SU-DHL-6 (cell line): ENCODE results near the gene CNOT11.

Experiments
- H2AFZ ChIP-seq: fragments of 200-600 bp; sonication (generic); 2 replicates; pipeline ENCODE4 v1.6.1; 2014; ENCODE audit warnings: low read depth, mild to moderate bottlenecking, moderate library complexity, mixed read lengths, antibody characterized with exemption, low read length; ENCODE audit not compliant: severe bottlenecking
- H3F3A ChIP-seq: fragments of 200-600 bp; shearing (Covaris generic); 2 replicates; pipeline ENCODE4 v1.6.0; 2016; ENCODE audit warnings: antibody characterized with exemption, mild to moderate bottlenecking; ENCODE audit not compliant: insufficient read depth
- H3K27ac ChIP-seq: fragments of 200-600 bp; sonication (generic); 2 replicates; pipeline ENCODE4 v1.5.1; 2016; ENCODE audit warnings: low read depth, mild to moderate bottlenecking, low read length, moderate library complexity, mixed read lengths
- H3K27me3 ChIP-seq: fragments of 200-600 bp; sonication (generic), shearing (Covaris generic); 2 replicates; pipeline ENCODE4 v1.6.0; 2014; ENCODE audit warnings: mild to moderate bottlenecking, low read length
- H3K36me3 ChIP-seq: fragments of 200-600 bp; sonication (generic); 2 replicates; pipeline ENCODE4 v1.6.1; 2014; ENCODE audit warnings: mild to moderate bottlenecking, low read length, mixed read lengths
- H3K4me2 ChIP-seq: fragments of 300-600, 200-600 bp; shearing (Covaris generic), sonication (generic); 2 replicates; pipeline ENCODE4 v1.6.0; 2014; ENCODE audit warnings: low read length, low read depth, mild to moderate bottlenecking; ENCODE audit not compliant: poor library complexity, severe bottlenecking
- H3K4me3 ChIP-seq: fragments of 200-600 bp; sonication (generic); 2 replicates; pipeline ENCODE4 v1.5.1; 2014; ENCODE audit warnings: antibody characterized with exemption, low read length, mild to moderate bottlenecking, mixed read lengths; ENCODE audit not compliant: insufficient read depth, poor library complexity, severe bottlenecking
- H3K79me2 ChIP-seq: fragments of 200-600 bp; sonication (generic); 2 replicates; pipeline ENCODE4 v1.6.1; 2014; ENCODE audit warnings: mild to moderate bottlenecking, low read length, moderate library complexity; ENCODE audit not compliant: insufficient read depth
- H3K9ac ChIP-seq: fragments of 200-600 bp; sonication (generic); 2 replicates; pipeline ENCODE4 v1.7.0; 2014; ENCODE audit warnings: mild to moderate bottlenecking, low read length
- H3K9me2 ChIP-seq: fragments of 200-600 bp; sonication (generic); replicated peaks from 2 replicates; pipeline ENCODE4 v1.6.1; 2014; ENCODE audit warnings: low read length; ENCODE audit not compliant: insufficient read depth
- H3K9me3 ChIP-seq: fragments of 200-600 bp; sonication (generic); 2 replicates; pipeline ENCODE4 v1.6.1; 2014; ENCODE audit warnings: low read length, mixed read lengths; ENCODE audit not compliant: insufficient read depth
- H4K20me1 ChIP-seq: fragments of 200-600 bp; sonication (generic); 2 replicates; pipeline ENCODE4 v1.6.1; 2014; ENCODE audit warnings: low read depth, mild to moderate bottlenecking, antibody characterized with exemption, low read length, moderate library complexity, mixed read lengths
- CTCF ChIP-seq: fragments of 200-600 bp; sonication (generic); IDR thresholded peaks from one replicate; pipeline ENCODE4 v1.5.1; 2017; ENCODE audit warnings: antibody characterized with exemption, mild to moderate bottlenecking, low read length, moderate library complexity; ENCODE audit not compliant: insufficient read depth, poor library complexity, severe bottlenecking
- EZH2phosphoT487 ChIP-seq: fragments of 200-600 bp; sonication (generic), shearing (Covaris generic); conservative IDR thresholded peaks from 2 replicates; pipeline ENCODE4 v1.6.1; 2018; ENCODE audit warnings: mild to moderate bottlenecking, antibody characterized with exemption, low read length, moderate library complexity, mixed read lengths

Gene CNOT11

DNA sequence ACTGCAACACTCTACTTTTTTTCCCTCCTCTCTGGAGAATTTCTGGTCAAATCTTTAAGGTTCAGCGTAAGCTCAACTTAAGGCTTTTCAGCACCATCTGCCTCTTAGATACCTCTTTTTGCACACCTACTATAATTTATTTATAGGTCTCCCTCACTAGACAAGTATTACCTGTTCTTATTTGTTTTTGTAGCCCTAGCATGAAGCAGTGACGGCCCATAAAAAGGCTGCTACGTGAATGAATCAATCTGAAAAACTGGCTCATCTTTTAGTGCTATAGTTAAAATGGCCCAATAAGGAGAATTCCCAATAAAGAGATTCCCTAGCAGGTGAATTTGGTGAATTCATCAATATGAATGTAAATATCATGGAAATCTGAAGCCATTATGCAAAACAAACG lies 49.3 kb downstream of the CNOT11 start:
- Histone ChIP-seq H3K27me3 (no peaks in the 10 kb centered on the region), H3F3A (0 out of 2 replicates have a peak, but pooled peaks cover 5% of the 10 kb centered on the region), H3K79me2 (peaks cover 23% of the 10 kb centered on the region), H3K4me2 (no peak overlapping the region), H3K9ac (no peak overlapping the region), H3K27ac (no peak overlapping the region), H3K9me2 (no peaks in the 10 kb centered on the region), H3K9me3 (no peaks in the 10 kb centered on the region), H2AFZ (no peak overlapping the region), H3K4me3 (no peak overlapping the region), H4K20me1 (no peaks in the 10 kb centered on the region), H3K36me3 (no peaks in the 10 kb centered on the region)
- TF ChIP-seq CTCF, result no peak

- Histone ChIP-seq H3K9me3 (no peaks in the 10 kb centered on the region), H3K27ac (no peak overlapping the region), H3K36me3 (no peaks in the 10 kb centered on the region), H3K27me3 (no peaks in the 10 kb centered on the region), H3F3A (0 out of 2 replicates have a peak, but pooled peaks cover 5% of the 10 kb centered on the region), H3K4me3 (no peak overlapping the region), H2AFZ (no peak overlapping the region), H4K20me1 (no peaks in the 10 kb centered on the region), H3K79me2 (peaks cover 23% of the 10 kb centered on the region), H3K9ac (no peak overlapping the region), H3K4me2 (no peak overlapping the region), H3K9me2 (no peaks in the 10 kb centered on the region)
- TF ChIP-seq EZH2phosphoT487 (no peak), CTCF (no peak)
These were observed 51.0 kb downstream of the CNOT11 start for GRCh38 chr2:101303688-101304087.

- H3K9me2 ChIP-seq, result no peaks in the 10 kb centered on the region
- H3K9ac ChIP-seq, result no peak overlapping the region
- H3K4me2 ChIP-seq, result no peak overlapping the region
- no peak overlapping the region for H3K27ac ChIP-seq
- peaks cover 23% of the 10 kb centered on the region for H3K79me2 ChIP-seq
- H3K36me3 ChIP-seq, result no peaks in the 10 kb centered on the region
- H2AFZ ChIP-seq, result no peak overlapping the region
- no peak for TF ChIP-seq CTCF
- TF ChIP-seq EZH2phosphoT487, result no peak
- H3K4me3 ChIP-seq, result no peak overlapping the region
- 0 out of 2 replicates have a peak, but pooled peaks cover 5% of the 10 kb centered on the region for H3F3A ChIP-seq
- no peaks in the 10 kb centered on the region for H3K27me3 ChIP-seq
- no peaks in the 10 kb centered on the region for H4K20me1 ChIP-seq
- H3K9me3 ChIP-seq, result no peaks in the 10 kb centered on the region
These were observed 52.3 kb downstream of the CNOT11 start for GRCh38 chr2:101305035-101305434.
